ENCODE data around the gene RUNDC3A. TPM values are rescaled to one million over a fixed set of nuclear protein-coding genes. Genes with fewer than 3 reads are reported as not detected.
"Not testable (repeated sequence)": the region's sequence is repeated elsewhere in the genome, so short reads cannot be mapped to it uniquely, and the experiment has no call there.

The RUNDC3A gene
- total RNA-seq, 2 experiments from 2014 or later = not detected

DNA sequence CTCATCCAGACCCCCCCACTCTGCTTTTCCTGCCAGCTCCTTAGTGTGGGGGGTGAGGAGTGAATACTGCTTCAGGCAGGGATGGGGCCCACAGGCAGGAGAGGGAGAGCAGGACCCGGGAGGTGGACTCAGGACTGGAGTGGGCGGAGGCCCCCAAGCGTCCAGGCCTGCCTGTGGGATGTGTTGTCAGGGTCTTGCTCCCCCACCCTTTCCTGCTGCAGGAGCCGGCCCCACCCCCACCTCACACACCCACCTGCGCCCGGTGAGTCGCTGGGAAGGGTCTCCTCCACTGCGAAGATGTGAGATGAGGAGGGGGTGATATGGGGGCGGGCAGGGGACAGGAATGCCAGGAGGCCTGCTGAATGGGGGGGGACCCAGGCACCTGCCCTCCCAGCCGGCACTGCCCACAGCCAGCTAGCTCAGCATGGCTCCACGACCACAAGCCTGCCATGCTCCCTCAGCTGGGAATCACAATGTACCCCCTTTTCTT is 54.1 kb downstream of the RUNDC3A start:
- intact Hi-C loops (cut with DNase I, micrococcal nuclease) = no loop called here
- POLR2A ChIA-PET = interaction anchor here (1.7 to 2.1 kb wide), 2 partner anchors 8 to 17 kb away, joined by 7 to 14 read pairs; partner anchors contain the start of gene GRN
- Histone ChIP-seq H3K36me3 (ENCODE audit: insufficient read depth, low read length) (no peaks in the 10 kb centered on the region), H3K4me3 (ENCODE audit: low read length) (no peak overlapping the region), H3K9me3 (ENCODE audit: control insufficient read depth in 1 of 2, insufficient read depth in 1 of 2, low read length in 2 of 2) (no peaks in the 10 kb centered on the region), H3K27me3 (ENCODE audit: control insufficient read depth in 1 of 2, insufficient read depth in 2 of 2, low read length in 2 of 2) (peaks cover 21 to 22% of the 10 kb centered on the region in 2 experiments), H3K4me1 (ENCODE audit: insufficient read depth, low read length) (peaks cover 13% of the 10 kb centered on the region), H3K27ac (ENCODE audit: low read depth in 1 of 2, low read length in 2 of 2) (no peak overlapping the region)
- peaks cover 8% of the 10 kb centered on the region for H3K4me1 Mint-ChIP-seq (ENCODE audit: low read depth)
- CTCF ChIA-PET = interaction anchor here (1.3 to 1.5 kb wide), 3 partner anchors 8 to 153 kb away, joined by 3 to 7 read pairs (median 3); partner anchors contain the start of gene GRN
- no peak overlapping the region for H3K27ac Mint-ChIP-seq
- H3K9me3 Mint-ChIP-seq = no peaks in the 10 kb centered on the region
- no peaks in the 10 kb centered on the region for H3K36me3 Mint-ChIP-seq (ENCODE audit: low read depth)
- DNase-seq = peak in 1 of 14 experiments; percentile 38
- TF ChIP-seq CTCF (IDR thresholded peaks at IDR 0.05) = no peak
- H3K4me3 Mint-ChIP-seq = no peak overlapping the region
- peaks cover 45% of the 10 kb centered on the region for H3K27me3 Mint-ChIP-seq
- no peak for ATAC-seq (ENCODE audit: poor library complexity)

GRCh38 chr17:44362949-44363612 is 54.7 kb downstream of the RUNDC3A start:
- DNase-seq = peak in 3 of 14 experiments; percentile 20 to 45 (median 41)
- ChIA-PET CTCF (interaction anchor here (0.5 to 1.5 kb wide), 9 partner anchors 9 to 403 kb away, joined by 3 to 10 read pairs (median 4); partner anchors contain the start of gene GRN), POLR2A (interaction anchor here (0.7 to 2.1 kb wide), 5 partner anchors 9 to 187 kb away, joined by 3 to 14 read pairs (median 6); partner anchors contain the start of genes GRN and TMUB2)
- H3K36me3 ChIP-seq (ENCODE audit: insufficient read depth, low read length) = no peaks in the 10 kb centered on the region
- H3K4me3 Mint-ChIP-seq = peak overlapping the region; percentile 76
- no peak overlapping the region for H3K27ac ChIP-seq (ENCODE audit: low read depth in 1 of 2, low read length in 2 of 2)
- H3K4me3 ChIP-seq (ENCODE audit: low read length) = peak overlapping the region; percentile 54
- peaks cover 13% of the 10 kb centered on the region for H3K4me1 ChIP-seq (ENCODE audit: insufficient read depth, low read length)
- no peak overlapping the region for H3K27ac Mint-ChIP-seq
- intact Hi-C loops (cut with DNase I, micrococcal nuclease) = no loop called here
- no peaks in the 10 kb centered on the region for H3K9me3 ChIP-seq (ENCODE audit: control insufficient read depth in 1 of 2, insufficient read depth in 1 of 2, low read length in 2 of 2)
- no peaks in the 10 kb centered on the region for H3K9me3 Mint-ChIP-seq
- peaks cover 21 to 22% of the 10 kb centered on the region in 2 experiments for H3K27me3 ChIP-seq (ENCODE audit: control insufficient read depth in 1 of 2, insufficient read depth in 2 of 2, low read length in 2 of 2)
- ATAC-seq (ENCODE audit: poor library complexity) = peak; percentile 35
- peaks cover 8% of the 10 kb centered on the region for H3K4me1 Mint-ChIP-seq (ENCODE audit: low read depth)
- no peak for TF ChIP-seq CTCF (IDR thresholded peaks at IDR 0.05)
- no peaks in the 10 kb centered on the region for H3K36me3 Mint-ChIP-seq (ENCODE audit: low read depth)
- peaks cover 50% of the 10 kb centered on the region for H3K27me3 Mint-ChIP-seq

DNA sequence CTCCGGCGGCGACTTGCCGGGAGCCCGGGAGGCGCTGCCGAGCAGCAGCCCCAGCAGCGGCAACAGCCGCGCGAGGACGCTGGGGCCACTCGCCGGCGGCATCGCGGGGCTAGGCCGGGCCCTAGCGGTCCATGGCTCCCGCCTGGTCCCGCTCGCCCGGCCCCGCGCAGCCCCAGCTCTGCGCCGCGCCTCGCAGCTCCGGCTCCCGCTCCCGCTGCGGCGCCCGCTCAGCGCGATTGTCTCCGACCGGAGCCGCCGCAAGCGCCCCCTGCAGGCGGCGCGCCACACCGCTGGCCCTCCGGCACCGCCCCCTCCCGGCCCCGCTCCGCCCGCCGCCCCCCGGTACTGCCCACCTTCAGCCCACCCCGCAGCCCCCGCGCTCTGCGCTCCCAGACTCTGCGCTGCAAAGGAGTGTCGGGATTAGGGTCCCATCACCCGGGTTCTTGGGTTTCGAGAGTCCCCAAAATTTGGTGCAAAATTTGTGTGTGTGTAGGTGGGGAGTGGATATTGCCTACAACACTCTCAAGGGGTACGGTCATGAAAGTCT is 55.3 kb downstream of the RUNDC3A start, which contains the start of gene FAM171A2:
TSS of gene FAM171A2 (minus strand) at position 241 of the 547 bp plus-strand sequence. CDS start at position 102, 139 bp downstream.
- H3K9me3 Mint-ChIP-seq = no peaks in the 10 kb centered on the region
- peak within 1 kb of the TSS; percentile 54 for H3K4me3 ChIP-seq (ENCODE audit: low read length)
- H3K27ac ChIP-seq (ENCODE audit: low read depth in 1 of 2, low read length in 2 of 2) = no peak within 1 kb of the TSS
- intact Hi-C loops (cut with DNase I, micrococcal nuclease) = no loop called here
- peaks cover 7% of the 10 kb centered on the region for H3K4me1 Mint-ChIP-seq (ENCODE audit: low read depth)
- POLR2A ChIA-PET = interaction anchor here (0.7 to 2.1 kb wide), 5 partner anchors 10 to 187 kb away, joined by 3 to 14 read pairs (median 6); partner anchors contain the start of genes GRN and TMUB2
- H3K4me1 ChIP-seq (ENCODE audit: insufficient read depth, low read length) = peaks cover 13% of the 10 kb centered on the region
- DNase-seq (peak; percentile 36 to 89 (median 64)), ATAC-seq (ENCODE audit: poor library complexity) (peak; percentile 93)
- peak within 1 kb of the TSS; percentile 85 for H3K4me3 Mint-ChIP-seq
- peaks cover 50% of the 10 kb centered on the region for H3K27me3 Mint-ChIP-seq
- no peaks in the 10 kb centered on the region for H3K36me3 ChIP-seq (ENCODE audit: insufficient read depth, low read length)
- CTCF ChIA-PET = interaction anchor here (0.5 to 1.5 kb wide), 7 partner anchors 9 to 403 kb away, joined by 3 to 10 read pairs (median 5); partner anchors contain the start of gene GRN
- TF ChIP-seq CTCF (IDR thresholded peaks at IDR 0.05) = peak; percentile 35
- peaks cover 21 to 22% of the 10 kb centered on the region in 2 experiments for H3K27me3 ChIP-seq (ENCODE audit: control insufficient read depth in 1 of 2, insufficient read depth in 2 of 2, low read length in 2 of 2)
- H3K36me3 Mint-ChIP-seq (ENCODE audit: low read depth) = no peaks in the 10 kb centered on the region
- no peak within 1 kb of the TSS for H3K27ac Mint-ChIP-seq
- no peaks in the 10 kb centered on the region for H3K9me3 ChIP-seq (ENCODE audit: control insufficient read depth in 1 of 2, insufficient read depth in 1 of 2, low read length in 2 of 2)

DNA sequence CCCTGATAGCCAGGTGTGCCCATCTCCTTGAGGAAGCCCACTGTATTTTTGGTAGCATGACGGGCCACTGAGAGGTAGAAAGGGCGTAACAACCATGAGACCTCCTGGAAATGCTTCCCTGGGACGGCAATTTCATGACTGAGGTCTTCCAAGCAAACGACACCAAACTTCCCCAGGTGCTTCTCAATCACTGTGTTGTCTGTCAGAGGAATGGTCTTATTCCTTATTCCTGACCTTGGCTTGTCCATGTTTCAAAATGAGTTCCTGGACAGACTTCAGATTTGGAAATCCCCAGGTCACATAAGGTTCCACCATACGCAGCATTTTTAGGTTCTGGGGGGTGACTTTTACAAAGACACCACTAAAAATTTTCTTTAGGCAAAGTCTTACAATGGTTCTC is 56.6 kb downstream of the RUNDC3A start:
- peak overlapping the region; percentile 37 for H3K4me3 Mint-ChIP-seq
- Histone ChIP-seq H3K27me3 (ENCODE audit: control insufficient read depth in 1 of 2, insufficient read depth in 2 of 2, low read length in 2 of 2) (peaks cover 21 to 22% of the 10 kb centered on the region in 2 experiments), H3K4me1 (ENCODE audit: insufficient read depth, low read length) (peaks cover 14% of the 10 kb centered on the region)
- CTCF ChIA-PET; H3K36me3 ChIP-seq (ENCODE audit: insufficient read depth, low read length); intact Hi-C loops (cut with DNase I, micrococcal nuclease); H3K9me3 ChIP-seq (ENCODE audit: control insufficient read depth in 1 of 2, insufficient read depth in 1 of 2, low read length in 2 of 2); H3K36me3 Mint-ChIP-seq (ENCODE audit: low read depth); DNase-seq; H3K9me3 Mint-ChIP-seq; H3K4me3 ChIP-seq (ENCODE audit: low read length); H3K27ac ChIP-seq (ENCODE audit: low read depth in 1 of 2, low read length in 2 of 2); POLR2A ChIA-PET; H3K4me1 Mint-ChIP-seq (ENCODE audit: low read depth); H3K27ac Mint-ChIP-seq; ATAC-seq (ENCODE audit: poor library complexity): not testable (repeated sequence)
- peaks cover 58% of the 10 kb centered on the region for H3K27me3 Mint-ChIP-seq

Measured in CD4-positive, alpha-beta T cell (primary cell).